ENCODE data around the gene PHEX.

GRCh38 chrX:22273714-22274317 is 241.7 kb downstream of the PHEX start:
- TF ChIP-seq RAD21 (IDR thresholded peaks at IDR 0.05; ENCODE audit: low read depth) (no peak), EP300 (IDR thresholded peaks at IDR 0.05; ENCODE audit: borderline replicate concordance) (no peak), YY1 (IDR thresholded peaks at IDR 0.05; ENCODE audit: low read depth) (no peak), NFIC (IDR thresholded peaks at IDR 0.05) (no peak), FOXM1 (IDR thresholded peaks at IDR 0.05; ENCODE audit: borderline replicate concordance, low read depth) (no peak), TEAD4 (IDR thresholded peaks at IDR 0.05) (no peak), EGR1 (IDR thresholded peaks at IDR 0.05) (no peak), CEBPB (IDR thresholded peaks at IDR 0.05) (no peak), TAF1 (IDR thresholded peaks at IDR 0.05; ENCODE audit: low read depth) (no peak), ZBTB7A (IDR thresholded peaks at IDR 0.05; ENCODE audit: low read depth) (no peak)
- TF ChIP-seq, protein P1, sequence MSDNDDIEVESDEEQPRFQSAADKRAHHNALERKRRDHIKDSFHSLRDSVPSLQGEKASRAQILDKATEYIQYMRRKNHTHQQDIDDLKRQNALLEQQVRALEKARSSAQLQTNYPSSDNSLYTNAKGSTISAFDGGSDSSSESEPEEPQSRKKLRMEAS (IDR thresholded peaks at IDR 0.05): no peak
- TF ChIP-seq, protein P2, sequence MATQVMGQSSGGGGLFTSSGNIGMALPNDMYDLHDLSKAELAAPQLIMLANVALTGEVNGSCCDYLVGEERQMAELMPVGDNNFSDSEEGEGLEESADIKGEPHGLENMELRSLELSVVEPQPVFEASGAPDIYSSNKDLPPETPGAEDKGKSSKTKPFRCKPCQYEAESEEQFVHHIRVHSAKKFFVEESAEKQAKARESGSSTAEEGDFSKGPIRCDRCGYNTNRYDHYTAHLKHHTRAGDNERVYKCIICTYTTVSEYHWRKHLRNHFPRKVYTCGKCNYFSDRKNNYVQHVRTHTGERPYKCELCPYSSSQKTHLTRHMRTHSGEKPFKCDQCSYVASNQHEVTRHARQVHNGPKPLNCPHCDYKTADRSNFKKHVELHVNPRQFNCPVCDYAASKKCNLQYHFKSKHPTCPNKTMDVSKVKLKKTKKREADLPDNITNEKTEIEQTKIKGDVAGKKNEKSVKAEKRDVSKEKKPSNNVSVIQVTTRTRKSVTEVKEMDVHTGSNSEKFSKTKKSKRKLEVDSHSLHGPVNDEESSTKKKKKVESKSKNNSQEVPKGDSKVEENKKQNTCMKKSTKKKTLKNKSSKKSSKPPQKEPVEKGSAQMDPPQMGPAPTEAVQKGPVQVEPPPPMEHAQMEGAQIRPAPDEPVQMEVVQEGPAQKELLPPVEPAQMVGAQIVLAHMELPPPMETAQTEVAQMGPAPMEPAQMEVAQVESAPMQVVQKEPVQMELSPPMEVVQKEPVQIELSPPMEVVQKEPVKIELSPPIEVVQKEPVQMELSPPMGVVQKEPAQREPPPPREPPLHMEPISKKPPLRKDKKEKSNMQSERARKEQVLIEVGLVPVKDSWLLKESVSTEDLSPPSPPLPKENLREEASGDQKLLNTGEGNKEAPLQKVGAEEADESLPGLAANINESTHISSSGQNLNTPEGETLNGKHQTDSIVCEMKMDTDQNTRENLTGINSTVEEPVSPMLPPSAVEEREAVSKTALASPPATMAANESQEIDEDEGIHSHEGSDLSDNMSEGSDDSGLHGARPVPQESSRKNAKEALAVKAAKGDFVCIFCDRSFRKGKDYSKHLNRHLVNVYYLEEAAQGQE (IDR thresholded peaks at IDR 0.05; ENCODE audit: low read depth): no peak

All from Ishikawa (cell line).